ENCODE data around the gene HOXA2. TPM values are rescaled to one million over a fixed set of nuclear protein-coding genes. Genes with fewer than 3 reads are reported as not detected.

The HOXA2 gene
- total and polyA plus RNA-seq, 2 of the 8 experiments (the other 6 are each of a cell fraction or from before 2014, with no cell fraction given): not detected

- Histone ChIP-seq H2AFZ (ENCODE audit: low read length) (no peak overlapping the region), H3K56ac (replicated peaks; ENCODE audit: insufficient read length, low read depth, low read length) (no peak overlapping the region), H3K4me1 (replicated peaks in 1 of 4; ENCODE audit: control insufficient read depth in 3 of 4, insufficient read depth in 4 of 4, low read length in 3 of 4) (peaks cover 0 to 3% (median 0%) of the 10 kb centered on the region in 4 experiments; a peak in 1 of 7 replicates), H3K79me1 (ENCODE audit: low read depth, low read length) (no peaks in the 10 kb centered on the region), H3K4me3 (ENCODE audit: extremely low read depth in 1 of 4, insufficient read depth in 2 of 4, low read depth in 3 of 4, low read length in 4 of 4) (no peak overlapping the region), H2BK5ac (ENCODE audit: low read depth, low read length) (no peak overlapping the region), H3K27me3 (replicated peaks in 1 of 4; ENCODE audit: control insufficient read depth in 3 of 4, extremely low read depth in 1 of 4, insufficient read depth in 3 of 4, low read length in 3 of 4) (no peaks in the 10 kb centered on the region), H3K4ac (replicated peaks; ENCODE audit: insufficient read length, low read depth, low read length) (no peak overlapping the region), H2BK20ac (ENCODE audit: low read length) (no peak overlapping the region), H3K4me2 (ENCODE audit: insufficient read depth in 1 of 2, low read depth in 2 of 2, low read length in 2 of 2) (no peak overlapping the region), H2BK15ac (ENCODE audit: low read length) (no peak overlapping the region), H4K20me1 (replicated peaks in 1 of 2; ENCODE audit: control insufficient read depth in 1 of 2, insufficient read depth in 2 of 2, low read length in 2 of 2) (no peaks in the 10 kb centered on the region), H4K5ac (ENCODE audit: insufficient read length, low read depth, low read length) (no peak overlapping the region), H4K8ac (ENCODE audit: extremely low read depth, insufficient read depth, low read length) (no peak overlapping the region), H3K23ac (ENCODE audit: insufficient read length) (no peak overlapping the region), H4K91ac (replicated peaks; ENCODE audit: insufficient read length, low read length) (no peak overlapping the region), H2BK120ac (replicated peaks; ENCODE audit: low read depth, low read length) (no peak overlapping the region), H3K23me2 (ENCODE audit: low read depth, low read length) (no peaks in the 10 kb centered on the region; the same call in 1 of the 2 replicates), H2BK12ac (ENCODE audit: low read depth, low read length) (no peak overlapping the region), H3K9ac (replicated peaks in 1 of 4; ENCODE audit: extremely low read depth in 1 of 4, low read depth in 3 of 4, low read length in 3 of 4) (no peak overlapping the region), H2AK5ac (ENCODE audit: low read depth, low read length) (no peak overlapping the region), H3K14ac (ENCODE audit: insufficient read length) (no peak overlapping the region), H3K18ac (ENCODE audit: extremely low read depth, low read length) (no peak overlapping the region), H3K27ac (ENCODE audit: low read depth, low read length) (no peak overlapping the region), H3K9me3 (ENCODE audit: insufficient read depth in 2 of 2, low read depth in 1 of 2, low read length in 1 of 2) (no peaks in the 10 kb centered on the region), H3K36me3 (ENCODE audit: control insufficient read depth in 2 of 4, insufficient read depth in 4 of 4, low read length in 3 of 4) (no peaks in the 10 kb centered on the region), H3K79me2 (ENCODE audit: control insufficient read depth in 1 of 2, insufficient read depth in 2 of 2, low read length in 2 of 2) (no peaks in the 10 kb centered on the region)
- no peak for DNase-seq (ENCODE audit: low read depth in 1 of 2, low spot score in 2 of 2)
- TF ChIP-seq SRF (IDR thresholded peaks at IDR 0.05; ENCODE audit: low read depth, low read length): no peak
- no peak for TF ChIP-seq POLR2AphosphoS5 (IDR thresholded peaks at IDR 0.05; ENCODE audit: low read depth, low read length)
- TF ChIP-seq ATF2 (IDR thresholded peaks at IDR 0.05; ENCODE audit: low read length): no peak
- no peak for TF ChIP-seq CTCF (IDR thresholded peaks at IDR 0.05; ENCODE audit: control extremely low read depth in 1 of 3, insufficient read depth in 1 of 3, low read depth in 1 of 3, low read length in 3 of 3)
- no peak for TF ChIP-seq EGR1 (IDR thresholded peaks at IDR 0.05; ENCODE audit: borderline replicate concordance, low read depth, low read length)
- TF ChIP-seq TEAD4 (IDR thresholded peaks at IDR 0.05; ENCODE audit: low read depth, low read length): no peak
- TF ChIP-seq HDAC2 (IDR thresholded peaks at IDR 0.05; ENCODE audit: borderline replicate concordance in 1 of 2, low read depth in 2 of 2, low read length in 2 of 2): no peak
- FAIRE-seq: no peak
- WGBS, 2 experiments (ENCODE audit: extremely low coverage in 1 of 2, insufficient coverage in 1 of 2, insufficient read length in 1 of 2, insufficient replicate concordance in 2 of 2, low coverage in 1 of 2, low lambda C conversion rate in 2 of 2, missing lambda C conversion rate in 1 of 2): 86% methylated on average over 5 of the region's 5 CpGs; no CpG with 5 or more reads in 1 of the 2 experiments
- CTCF ChIA-PET (ENCODE audit: partially characterized antibody): no interaction called here
- POLR2A ChIA-PET (ENCODE audit: partially characterized antibody): no interaction called here
Measured at GRCh38 chr7:27078616-27079233, 23.8 kb downstream of the HOXA2 start.
